HG03342 (cell line): ENCODE measurements around the gene MELTF.

ENCODE experiments used
- ATAC-seq: cut with Tn5 transposase; IDR thresholded peaks from one replicate; pipeline ENCODE4 v1.9.1; 2021; ENCODE audit warnings: mild to moderate bottlenecking, moderate library complexity; ENCODE audit not compliant: unreplicated experiment

The MELTF gene

GRCh38 chr3:196995027-196995426, 34.6 kb downstream of the MELTF start:
- no peak for ATAC-seq

- ATAC-seq, result no peak
Measured at GRCh38 chr3:196994056-196994455, 35.6 kb downstream of the MELTF start.

- no peak for ATAC-seq
Measured at GRCh38 chr3:196992461-196993065, 37.1 kb downstream of the MELTF start.

- ATAC-seq, result no peak
Measured at GRCh38 chr3:196991581-196992460, 37.8 kb downstream of the MELTF start.

GRCh38 chr3:196990601-196991007, 39.0 kb downstream of the MELTF start:
- ATAC-seq, result no peak

DNA sequence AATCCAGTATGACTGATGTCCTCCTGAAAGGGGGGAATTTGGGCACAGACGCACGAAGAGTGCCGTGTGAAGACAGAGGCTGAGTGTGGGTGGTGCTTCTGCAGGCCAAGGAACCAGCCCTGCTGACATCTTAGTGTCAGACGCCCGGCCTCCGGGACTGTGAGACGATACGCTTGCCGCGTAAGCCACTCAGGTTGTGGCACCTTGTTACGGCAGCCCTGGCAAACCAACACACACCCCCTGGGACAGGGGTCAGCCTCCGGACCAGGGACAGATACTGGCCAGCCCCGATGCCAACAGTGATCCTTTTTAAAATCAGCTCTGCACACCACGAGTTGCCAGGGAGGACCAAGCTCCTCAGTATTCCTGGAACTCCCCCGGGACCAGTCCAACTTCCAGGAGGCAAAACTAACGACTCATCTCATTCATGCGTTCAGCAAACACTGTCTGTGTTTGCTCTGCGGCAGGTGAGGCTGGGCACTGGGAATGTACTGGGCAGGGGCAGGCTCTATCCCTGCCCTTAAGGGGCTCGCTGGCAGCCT, 39.8 kb downstream of the MELTF start:
- no peak for ATAC-seq

DNA sequence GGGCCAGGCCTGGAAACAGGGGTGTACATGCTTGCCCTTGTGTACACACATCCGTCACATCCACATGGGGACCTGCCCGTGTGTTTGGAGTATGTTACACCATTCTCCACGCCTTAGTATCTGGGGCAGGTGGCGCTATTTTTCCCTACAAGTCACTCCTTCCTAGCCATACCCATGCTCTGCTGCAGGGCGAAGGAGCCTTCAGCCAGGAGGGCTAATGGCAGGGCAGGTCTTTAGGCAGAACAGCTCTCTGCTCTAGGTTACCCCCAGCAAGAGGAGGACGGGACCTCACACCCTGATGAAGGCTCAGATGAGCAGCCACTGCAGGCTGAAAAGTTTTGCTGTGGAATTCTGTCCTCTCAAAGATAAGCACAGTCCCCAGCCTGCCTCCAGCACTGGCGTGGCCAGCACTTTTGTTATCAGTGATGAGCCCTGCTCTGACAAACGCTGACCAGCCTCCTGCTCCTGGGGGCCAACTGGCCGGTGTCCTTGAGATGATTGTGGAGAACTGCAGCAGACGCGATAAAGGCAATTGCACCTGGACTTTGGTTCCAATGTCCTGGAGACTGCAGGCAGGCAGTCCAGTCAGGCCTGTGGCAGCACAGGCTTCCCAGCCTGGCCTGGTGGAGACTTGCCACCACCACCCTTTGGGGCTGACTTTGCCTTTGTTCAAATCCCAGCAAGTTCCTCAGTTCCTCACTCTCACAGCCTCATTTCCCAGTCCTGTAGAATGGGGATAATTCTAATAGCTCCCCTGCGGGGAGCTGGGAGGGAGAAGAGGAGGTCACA, 41.2 kb downstream of the MELTF start:
- ATAC-seq, result no peak

DNA sequence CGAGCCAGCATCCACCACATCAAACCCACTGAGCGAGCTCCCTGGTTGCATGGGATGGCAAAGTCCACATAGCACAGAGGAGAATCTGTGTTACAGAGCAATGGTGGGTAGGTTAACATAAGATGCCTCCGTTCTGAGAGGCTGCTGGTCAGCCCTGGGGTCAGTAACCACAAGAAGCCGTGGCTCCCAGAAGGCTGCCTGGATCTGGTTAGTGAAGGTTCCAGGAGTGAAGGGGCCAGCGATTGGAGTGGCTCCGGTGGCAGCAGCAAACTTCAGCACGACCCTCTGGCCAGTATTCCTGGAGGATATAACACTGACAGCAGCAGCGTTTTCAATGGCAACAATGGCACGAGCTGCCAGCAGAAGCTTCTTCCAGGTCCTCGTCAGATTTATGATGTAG, 42.6 kb downstream of the MELTF start:
- ATAC-seq, result no peak

DNA sequence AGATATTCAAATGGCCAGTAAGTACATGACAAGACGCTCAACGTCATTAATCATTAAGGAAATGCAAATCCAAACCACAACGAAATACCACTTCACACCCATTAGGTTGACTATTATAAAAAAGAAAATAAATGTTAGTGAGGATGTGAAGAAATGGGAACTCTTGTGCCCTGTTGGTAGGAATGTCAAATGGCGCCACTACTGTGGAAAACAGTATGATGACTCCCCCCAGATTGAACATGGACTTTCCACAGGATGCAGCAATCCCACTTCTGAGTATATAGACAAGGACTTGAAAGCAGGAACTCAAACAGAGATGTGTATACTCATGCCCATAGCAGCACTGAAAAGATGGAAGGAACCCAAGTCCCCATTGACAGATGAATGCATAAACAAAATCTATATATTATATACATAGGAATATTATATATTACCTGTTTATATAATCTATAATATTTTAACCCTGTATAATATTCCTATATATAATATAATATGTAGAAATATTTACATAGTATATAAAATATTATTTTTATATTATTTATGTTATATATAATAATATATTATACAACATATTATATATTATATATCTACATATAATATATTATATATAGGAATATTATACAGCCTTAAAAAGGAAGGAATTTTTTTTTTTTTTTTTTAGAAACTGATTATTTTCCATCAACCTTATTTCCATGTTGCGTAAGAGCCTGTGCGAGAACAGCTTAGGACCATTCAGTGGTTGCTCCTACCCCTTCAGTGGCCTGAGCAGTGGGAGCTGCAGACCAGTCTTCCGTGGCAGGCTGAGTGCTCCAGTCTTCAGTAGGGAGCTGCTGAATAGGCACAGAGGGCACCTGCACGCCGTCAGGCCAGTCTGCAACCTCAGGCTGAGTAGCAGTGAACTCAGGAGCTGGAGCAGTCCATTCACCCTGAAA, 43.4 kb downstream of the MELTF start:
- no peak for ATAC-seq

DNA sequence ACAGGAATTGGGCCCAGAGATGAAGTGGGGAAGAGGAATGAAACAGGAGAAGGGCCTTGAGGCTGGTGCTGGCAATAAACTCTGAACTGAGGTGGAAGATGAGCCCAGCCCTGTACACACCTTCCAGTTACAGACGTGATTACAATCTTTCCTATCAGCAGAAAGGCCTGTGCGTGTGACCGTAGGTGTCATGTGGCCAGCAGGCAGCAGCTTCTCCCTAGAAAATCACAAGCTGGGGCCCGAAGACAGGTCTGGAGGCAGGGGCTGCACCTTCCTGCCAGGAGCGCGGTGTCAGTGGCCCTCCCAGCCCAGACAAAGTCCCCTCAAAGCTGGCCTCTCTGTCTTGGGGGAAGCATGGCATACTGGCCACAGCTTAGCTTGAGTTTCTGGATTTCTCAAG, 44.3 kb downstream of the MELTF start:
- no peak for ATAC-seq

DNA sequence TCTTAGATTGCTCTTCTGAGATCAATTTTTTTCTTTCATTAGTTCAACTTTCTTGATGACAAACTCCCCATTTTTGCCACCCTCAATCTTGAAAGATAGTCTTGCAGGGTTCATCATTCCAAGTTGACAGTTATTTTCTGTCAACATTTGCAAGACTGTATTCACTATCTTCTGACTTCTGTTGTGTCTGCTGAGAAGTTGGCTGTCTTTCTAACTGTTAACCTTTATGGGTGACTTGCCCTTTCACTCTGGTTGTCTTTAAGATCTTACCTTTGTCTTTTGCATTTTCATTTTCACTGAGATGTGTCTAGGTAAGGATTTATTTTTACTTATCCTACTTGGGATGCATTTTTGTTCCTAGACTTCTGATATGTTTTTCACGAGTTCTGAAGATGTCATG, 46.4 kb downstream of the MELTF start:
- ATAC-seq, result no peak

GRCh38 chr3:196981657-196982056, 48.0 kb downstream of the MELTF start:
- ATAC-seq, result no peak

- no peak for ATAC-seq
Measured at GRCh38 chr3:196979545-196979944, 50.1 kb downstream of the MELTF start.

DNA sequence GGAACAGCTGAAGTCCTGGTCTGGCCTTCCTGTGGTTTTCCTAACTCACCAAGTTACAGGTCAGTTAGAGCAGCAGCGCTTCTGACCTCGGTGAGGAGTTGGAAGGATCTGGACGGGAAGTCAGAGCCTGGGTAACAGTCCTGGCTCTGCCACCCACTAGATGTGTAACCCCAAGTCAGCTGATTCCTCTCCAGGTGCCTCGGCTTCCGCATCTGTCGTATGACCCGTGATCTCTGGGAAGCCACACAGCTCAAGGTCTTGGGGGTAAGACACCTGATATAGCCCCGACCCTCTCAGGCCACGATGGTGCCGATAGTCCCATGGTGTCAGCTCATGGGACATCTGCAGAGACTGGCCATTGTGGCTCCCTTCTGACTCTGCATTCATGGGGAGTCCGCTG, 52.7 kb downstream of the MELTF start:
- ATAC-seq, result no peak

GRCh38 chr3:196975349-196975748, 54.3 kb downstream of the MELTF start:
- no peak for ATAC-seq

DNA sequence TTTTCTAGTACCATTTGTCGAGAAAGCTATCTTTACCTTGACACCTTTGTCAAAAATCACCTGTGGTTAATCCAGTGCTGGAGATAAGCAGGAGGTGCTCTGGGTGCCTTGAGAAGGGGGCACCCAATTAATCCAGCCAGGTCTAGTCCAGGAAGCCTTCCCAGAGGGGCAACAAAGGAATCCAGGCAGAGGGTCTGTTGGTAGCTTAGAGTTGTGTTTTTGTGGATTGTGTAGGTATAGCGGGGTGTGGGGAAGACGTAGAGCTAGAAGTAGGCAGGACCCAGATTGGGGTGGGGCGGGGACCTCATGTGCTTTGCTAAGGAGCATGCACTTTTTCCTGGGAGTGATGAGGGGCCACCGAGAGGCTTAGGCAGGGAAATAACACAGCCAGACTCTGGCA, 55.0 kb downstream of the MELTF start:
- no peak for ATAC-seq

- ATAC-seq, result no peak
Measured at GRCh38 chr3:196971094-196971698, 58.4 kb downstream of the MELTF start.

- ATAC-seq, result no peak
Measured at GRCh38 chr3:196970547-196971093, 59.0 kb downstream of the MELTF start.

DNA sequence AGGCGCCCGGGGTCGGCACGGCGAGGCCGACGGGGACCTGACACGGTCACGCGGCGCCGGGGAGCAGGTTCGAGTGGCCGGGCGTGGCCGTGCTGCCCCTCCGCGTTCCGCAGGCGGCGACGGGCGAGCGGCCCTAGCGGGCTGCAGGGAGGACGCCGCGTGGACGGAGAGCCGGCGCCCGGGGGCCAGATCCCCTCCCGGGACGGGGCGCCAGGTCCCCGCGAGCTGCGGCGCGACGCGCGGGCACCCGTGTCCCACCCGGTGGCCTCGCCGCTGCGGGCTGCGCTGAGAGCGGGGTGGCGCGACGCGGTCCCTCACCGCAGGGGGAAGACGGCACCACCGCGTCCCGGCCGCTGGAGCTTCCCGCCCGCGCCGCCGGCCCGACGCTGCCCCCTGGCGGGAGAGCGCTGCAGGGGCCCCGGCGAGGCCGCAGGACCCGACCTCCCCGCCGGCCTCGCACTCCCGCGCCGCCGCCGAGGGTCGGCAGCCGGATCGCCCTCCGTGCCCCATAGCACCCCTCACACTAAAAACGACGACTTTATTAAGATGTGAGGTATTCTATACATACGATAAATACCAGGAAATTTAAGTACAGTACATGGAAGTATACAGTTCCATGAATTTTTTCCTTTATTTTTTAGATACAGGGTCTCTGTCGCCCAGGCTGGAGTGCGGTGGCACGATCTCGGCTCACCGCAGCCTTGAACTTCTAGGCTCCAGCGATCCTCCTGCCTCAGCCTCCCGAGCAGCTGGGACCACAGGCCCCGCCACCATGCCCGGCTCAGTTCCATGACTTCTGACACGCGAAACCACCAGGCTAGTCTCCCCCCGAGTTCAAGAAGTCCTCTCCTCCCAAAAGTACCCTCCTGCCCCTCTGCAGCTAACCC, 59.7 kb downstream of the MELTF start:
- peak; percentile 53 for ATAC-seq
